HepG2 (cell line): ENCODE data around the gene MED13. TPM values are rescaled to one million over a fixed set of nuclear protein-coding genes. Genes with fewer than 3 reads are reported as not detected.

Experiments used
- AHR ChIP-seq: IDR thresholded peaks from 2 replicates; pipeline ENCODE4 v1.6.1; 2018; ENCODE audit warnings: missing genetic modification reagents, missing compliant biosample characterization
- CCDC6 ChIP-seq: sonication (generic); formaldehyde crosslinking; IDR thresholded peaks from 2 replicates; pipeline ENCODE4 v1.8.1; 2022; ENCODE audit warnings: mild to moderate bottlenecking, missing genetic modification reagents, moderate library complexity
- FOXC1 ChIP-seq: sonication (generic); formaldehyde crosslinking; IDR thresholded peaks from 2 replicates; pipeline ENCODE4 v1.8.0; 2022; ENCODE audit warnings: mild to moderate bottlenecking, missing genetic modification reagents, borderline replicate concordance
- HOXA3 ChIP-seq: sonication (generic); formaldehyde crosslinking; IDR thresholded peaks from 2 replicates; pipeline ENCODE4 v1.5.0; 2020; ENCODE audit warnings: missing genetic modification reagents
- JUNB ChIP-seq: sonication (generic); formaldehyde crosslinking; IDR thresholded peaks from 2 replicates; pipeline ENCODE4 v1.8.0; 2022; ENCODE audit warnings: missing genetic modification reagents, mild to moderate bottlenecking, borderline replicate concordance
- KMT2A ChIP-seq: sonication (generic); formaldehyde crosslinking; IDR thresholded peaks from 2 replicates; pipeline ENCODE4 v1.4.0; 2020; ENCODE audit warnings: missing genetic modification reagents
- MAFK ChIP-seq, 2 experiments: IDR thresholded peaks in 1 of 2; conservative IDR thresholded peaks in 1 of 2; 2 replicates each; pipeline ENCODE4 v1.6.1; 2011; ENCODE audit warnings: improper control_type of control experiment in 2 of 2, low read length in 2 of 2
- SALL1 ChIP-seq: sonication (generic); formaldehyde crosslinking; IDR thresholded peaks from 2 replicates; pipeline ENCODE4 v1.8.0; 2022; ENCODE audit warnings: mild to moderate bottlenecking, missing genetic modification reagents
- SIN3B ChIP-seq: fragments of 150-350 bp; IDR thresholded peaks from 2 replicates; pipeline ENCODE4 v1.6.1; 2014; ENCODE audit warnings: low read length
- TBP ChIP-seq: sonication (generic); formaldehyde crosslinking; IDR thresholded peaks from 2 replicates; pipeline ENCODE4 v1.5.0; 2020; ENCODE audit warnings: missing genetic modification reagents
- ZFP36L2 ChIP-seq: sonication (generic); formaldehyde crosslinking; IDR thresholded peaks from 2 replicates; pipeline ENCODE4 v1.4.0; 2020; ENCODE audit warnings: missing genetic modification reagents
- ZNF260 ChIP-seq: sonication (generic); formaldehyde crosslinking; IDR thresholded peaks from 2 replicates; pipeline ENCODE4 v1.4.0; 2020; ENCODE audit warnings: missing genetic modification reagents, low read depth, mild to moderate bottlenecking, borderline replicate concordance
- ZNF282 ChIP-seq: fragments of 450-650 bp; IDR thresholded peaks from 2 replicates; pipeline ENCODE4 v1.6.1; 2018; ENCODE audit not compliant: partially characterized antibody
- polyA plus RNA-seq, 8 experiments: library from polyadenylated mRNA; depleted of rRNA in 3 of 8; stranded (reverse) in 7 of 8; unstranded in 1 of 8; fragments of >200 nt; fragmentation: Illumina TruSeq in 4 of 8; extraction: Trizol in 4 of 8; gene quantifications; 2 replicates each; pipeline versions ENCODE4 v1.2.1 to v1.2.3, GENCODE V29; 2011 to 2016; ENCODE audit warnings: low read depth in 4 of 8, missing spikeins in 1 of 8, mixed read lengths in 1 of 8; ENCODE audit not compliant: insufficient read depth in 1 of 8
- total RNA-seq, 5 experiments: library from RNA; depleted of rRNA; stranded (reverse); fragments of >200 nt; fragmentation: Illumina TruSeq; extraction: Trizol; gene quantifications; 2 replicates each; pipeline ENCODE4 v1.2.3, GENCODE V29; 2016; ENCODE audit warnings: low read depth in 1 of 5
- TF ChIP-seq, protein P1 (sequence below), 2 experiments: sonication (generic) in 1 of 2; formaldehyde crosslinking in 1 of 2; IDR thresholded peaks; 2 replicates each; pipeline versions ENCODE4 v1.6.1 to v1.9.0; 2014 to 2022; ENCODE audit warnings: antibody characterized with exemption in 1 of 2, borderline replicate concordance in 1 of 2, inconsistent platforms in 1 of 2, low read depth in 1 of 2, missing genetic modification reagents in 1 of 2
- TF ChIP-seq, protein P2 (sequence below): sonication (generic); formaldehyde crosslinking; IDR thresholded peaks from 2 replicates; pipeline ENCODE4 v1.5.1; 2020; ENCODE audit warnings: mild to moderate bottlenecking, missing genetic modification reagents, moderate library complexity
- TF ChIP-seq, protein P3 (sequence below): sonication (generic); formaldehyde crosslinking; IDR thresholded peaks from 2 replicates; pipeline ENCODE4 v1.4.0; 2020; ENCODE audit warnings: low read depth, missing genetic modification reagents
- TF ChIP-seq, protein P4 (sequence below): IDR thresholded peaks from 2 replicates; pipeline ENCODE4 v1.6.1; 2016; ENCODE audit warnings: low read depth, borderline replicate concordance

MED13 gene
- total and polyA plus RNA-seq, 2 of the 13 experiments (the other 11 are each of a cell fraction or from before 2014, with no cell fraction given): 27.4 to 69.1 TPM

DNA sequence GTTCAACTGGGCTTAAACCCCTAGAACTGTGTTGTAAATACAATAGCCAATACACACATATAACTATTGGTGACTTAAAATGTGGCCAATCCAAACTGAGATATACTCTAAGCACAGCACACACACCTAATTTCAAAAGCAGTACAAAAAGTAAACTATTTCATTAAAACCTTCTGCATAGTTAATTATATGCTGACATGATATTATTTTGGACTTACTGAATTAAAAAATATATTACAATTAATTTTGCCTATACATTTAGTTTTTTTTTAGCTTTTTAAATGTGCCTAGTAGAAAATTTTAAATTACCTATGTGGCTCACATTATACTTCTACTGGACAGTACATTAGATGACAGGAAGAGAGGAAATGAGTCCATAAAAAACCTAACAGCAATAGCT lies 21.5 kb downstream of the MED13 start (continued):
- TF ChIP-seq, protein P1, sequence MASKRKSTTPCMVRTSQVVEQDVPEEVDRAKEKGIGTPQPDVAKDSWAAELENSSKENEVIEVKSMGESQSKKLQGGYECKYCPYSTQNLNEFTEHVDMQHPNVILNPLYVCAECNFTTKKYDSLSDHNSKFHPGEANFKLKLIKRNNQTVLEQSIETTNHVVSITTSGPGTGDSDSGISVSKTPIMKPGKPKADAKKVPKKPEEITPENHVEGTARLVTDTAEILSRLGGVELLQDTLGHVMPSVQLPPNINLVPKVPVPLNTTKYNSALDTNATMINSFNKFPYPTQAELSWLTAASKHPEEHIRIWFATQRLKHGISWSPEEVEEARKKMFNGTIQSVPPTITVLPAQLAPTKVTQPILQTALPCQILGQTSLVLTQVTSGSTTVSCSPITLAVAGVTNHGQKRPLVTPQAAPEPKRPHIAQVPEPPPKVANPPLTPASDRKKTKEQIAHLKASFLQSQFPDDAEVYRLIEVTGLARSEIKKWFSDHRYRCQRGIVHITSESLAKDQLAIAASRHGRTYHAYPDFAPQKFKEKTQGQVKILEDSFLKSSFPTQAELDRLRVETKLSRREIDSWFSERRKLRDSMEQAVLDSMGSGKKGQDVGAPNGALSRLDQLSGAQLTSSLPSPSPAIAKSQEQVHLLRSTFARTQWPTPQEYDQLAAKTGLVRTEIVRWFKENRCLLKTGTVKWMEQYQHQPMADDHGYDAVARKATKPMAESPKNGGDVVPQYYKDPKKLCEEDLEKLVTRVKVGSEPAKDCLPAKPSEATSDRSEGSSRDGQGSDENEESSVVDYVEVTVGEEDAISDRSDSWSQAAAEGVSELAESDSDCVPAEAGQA (IDR thresholded peaks at IDR 0.05; ENCODE audit: low read depth): no peak
- TF ChIP-seq, protein P1 (CRISPR knock-in tag; IDR thresholded peaks at IDR 0.05; ENCODE audit: borderline replicate concordance): no peak
- TF ChIP-seq, protein P2, sequence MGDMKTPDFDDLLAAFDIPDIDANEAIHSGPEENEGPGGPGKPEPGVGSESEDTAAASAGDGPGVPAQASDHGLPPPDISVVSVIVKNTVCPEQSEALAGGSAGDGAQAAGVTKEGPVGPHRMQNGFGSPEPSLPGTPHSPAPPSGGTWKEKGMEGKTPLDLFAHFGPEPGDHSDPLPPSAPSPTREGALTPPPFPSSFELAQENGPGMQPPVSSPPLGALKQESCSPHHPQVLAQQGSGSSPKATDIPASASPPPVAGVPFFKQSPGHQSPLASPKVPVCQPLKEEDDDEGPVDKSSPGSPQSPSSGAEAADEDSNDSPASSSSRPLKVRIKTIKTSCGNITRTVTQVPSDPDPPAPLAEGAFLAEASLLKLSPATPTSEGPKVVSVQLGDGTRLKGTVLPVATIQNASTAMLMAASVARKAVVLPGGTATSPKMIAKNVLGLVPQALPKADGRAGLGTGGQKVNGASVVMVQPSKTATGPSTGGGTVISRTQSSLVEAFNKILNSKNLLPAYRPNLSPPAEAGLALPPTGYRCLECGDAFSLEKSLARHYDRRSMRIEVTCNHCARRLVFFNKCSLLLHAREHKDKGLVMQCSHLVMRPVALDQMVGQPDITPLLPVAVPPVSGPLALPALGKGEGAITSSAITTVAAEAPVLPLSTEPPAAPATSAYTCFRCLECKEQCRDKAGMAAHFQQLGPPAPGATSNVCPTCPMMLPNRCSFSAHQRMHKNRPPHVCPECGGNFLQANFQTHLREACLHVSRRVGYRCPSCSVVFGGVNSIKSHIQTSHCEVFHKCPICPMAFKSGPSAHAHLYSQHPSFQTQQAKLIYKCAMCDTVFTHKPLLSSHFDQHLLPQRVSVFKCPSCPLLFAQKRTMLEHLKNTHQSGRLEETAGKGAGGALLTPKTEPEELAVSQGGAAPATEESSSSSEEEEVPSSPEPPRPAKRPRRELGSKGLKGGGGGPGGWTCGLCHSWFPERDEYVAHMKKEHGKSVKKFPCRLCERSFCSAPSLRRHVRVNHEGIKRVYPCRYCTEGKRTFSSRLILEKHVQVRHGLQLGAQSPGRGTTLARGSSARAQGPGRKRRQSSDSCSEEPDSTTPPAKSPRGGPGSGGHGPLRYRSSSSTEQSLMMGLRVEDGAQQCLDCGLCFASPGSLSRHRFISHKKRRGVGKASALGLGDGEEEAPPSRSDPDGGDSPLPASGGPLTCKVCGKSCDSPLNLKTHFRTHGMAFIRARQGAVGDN: no peak
- TF ChIP-seq, protein P3, sequence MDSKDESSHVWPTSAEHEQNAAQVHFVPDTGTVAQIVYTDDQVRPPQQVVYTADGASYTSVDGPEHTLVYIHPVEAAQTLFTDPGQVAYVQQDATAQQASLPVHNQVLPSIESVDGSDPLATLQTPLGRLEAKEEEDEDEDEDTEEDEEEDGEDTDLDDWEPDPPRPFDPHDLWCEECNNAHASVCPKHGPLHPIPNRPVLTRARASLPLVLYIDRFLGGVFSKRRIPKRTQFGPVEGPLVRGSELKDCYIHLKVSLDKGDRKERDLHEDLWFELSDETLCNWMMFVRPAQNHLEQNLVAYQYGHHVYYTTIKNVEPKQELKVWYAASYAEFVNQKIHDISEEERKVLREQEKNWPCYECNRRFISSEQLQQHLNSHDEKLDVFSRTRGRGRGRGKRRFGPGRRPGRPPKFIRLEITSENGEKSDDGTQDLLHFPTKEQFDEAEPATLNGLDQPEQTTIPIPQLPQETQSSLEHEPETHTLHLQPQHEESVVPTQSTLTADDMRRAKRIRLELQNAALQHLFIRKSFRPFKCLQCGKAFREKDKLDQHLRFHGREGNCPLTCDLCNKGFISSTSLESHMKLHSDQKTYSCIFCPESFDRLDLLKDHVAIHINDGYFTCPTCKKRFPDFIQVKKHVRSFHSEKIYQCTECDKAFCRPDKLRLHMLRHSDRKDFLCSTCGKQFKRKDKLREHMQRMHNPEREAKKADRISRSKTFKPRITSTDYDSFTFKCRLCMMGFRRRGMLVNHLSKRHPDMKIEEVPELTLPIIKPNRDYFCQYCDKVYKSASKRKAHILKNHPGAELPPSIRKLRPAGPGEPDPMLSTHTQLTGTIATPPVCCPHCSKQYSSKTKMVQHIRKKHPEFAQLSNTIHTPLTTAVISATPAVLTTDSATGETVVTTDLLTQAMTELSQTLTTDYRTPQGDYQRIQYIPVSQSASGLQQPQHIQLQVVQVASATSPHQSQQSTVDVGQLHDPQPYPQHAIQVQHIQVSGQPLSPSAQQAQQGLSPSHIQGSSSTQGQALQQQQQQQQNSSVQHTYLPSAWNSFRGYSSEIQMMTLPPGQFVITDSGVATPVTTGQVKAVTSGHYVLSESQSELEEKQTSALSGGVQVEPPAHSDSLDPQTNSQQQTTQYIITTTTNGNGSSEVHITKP: no peak
- TF ChIP-seq ZNF260 (CRISPR knock-in tag) (no peak), KMT2A (no peak), FOXC1 (CRISPR knock-in tag) (no peak), SIN3B (no peak), CCDC6 (CRISPR knock-in tag) (no peak), AHR (CRISPR knock-in tag) (no peak), ZFP36L2 (no peak), HOXA3 (CRISPR knock-in tag) (no peak), MAFK (conservative IDR thresholded peaks at IDR 0.05 in 1 of 2, IDR thresholded peaks at IDR 0.05 in 1 of 2; ENCODE audit: low read length in 2 of 2) (peak; percentile 78 to 89), SALL1 (CRISPR knock-in tag) (no peak), JUNB (no peak), TBP (no peak), ZNF282 (no peak)
- TF ChIP-seq, protein P4, sequence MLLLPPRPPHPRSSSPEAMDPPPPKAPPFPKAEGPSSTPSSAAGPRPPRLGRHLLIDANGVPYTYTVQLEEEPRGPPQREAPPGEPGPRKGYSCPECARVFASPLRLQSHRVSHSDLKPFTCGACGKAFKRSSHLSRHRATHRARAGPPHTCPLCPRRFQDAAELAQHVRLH (CRISPR knock-in tag): no peak
